H9 (cell line): ENCODE data around the gene CCDC187. TPM values are rescaled to one million over a fixed set of nuclear protein-coding genes. Genes with fewer than 3 reads are reported as not detected.

Experiments used
- DNase-seq: peaks from one replicate; pipeline ENCODE4 v3.0.0-alpha.2; 2017
- H2AFZ ChIP-seq: one replicate; pipeline ENCODE4 v1.6.1; 2013; ENCODE audit warnings: mild to moderate bottlenecking, low read length, control low read depth, moderate library complexity
- H2AK5ac ChIP-seq: 2 replicates; pipeline ENCODE4 v1.6.1; 2013; ENCODE audit warnings: low read length, control low read depth, mixed read lengths; ENCODE audit not compliant: insufficient read length
- H2BK120ac ChIP-seq: one replicate; pipeline ENCODE4 v1.6.1; 2013; ENCODE audit warnings: low read depth, mild to moderate bottlenecking, low read length, control low read depth, inconsistent platforms; ENCODE audit not compliant: poor library complexity, severe bottlenecking
- H2BK12ac ChIP-seq: 2 replicates; pipeline ENCODE4 v1.6.1; 2013; ENCODE audit warnings: low read length, control low read depth, mixed read lengths, low read depth; ENCODE audit not compliant: insufficient read length
- H2BK15ac ChIP-seq: 2 replicates; pipeline ENCODE4 v1.6.1; 2013; ENCODE audit warnings: low read depth, low read length, control low read depth
- H2BK20ac ChIP-seq: one replicate; pipeline ENCODE4 v1.6.1; 2013; ENCODE audit warnings: low read depth, mild to moderate bottlenecking, low read length, control low read depth, inconsistent platforms; ENCODE audit not compliant: poor library complexity, severe bottlenecking
- H2BK5ac ChIP-seq: 2 replicates; pipeline ENCODE4 v1.6.1; 2013; ENCODE audit warnings: low read length, control low read depth, mixed read lengths; ENCODE audit not compliant: insufficient read length
- H3K14ac ChIP-seq: 2 replicates; pipeline ENCODE4 v1.6.1; 2013; ENCODE audit warnings: low read length, control low read depth; ENCODE audit not compliant: insufficient read depth
- H3K18ac ChIP-seq: 2 replicates; pipeline ENCODE4 v1.6.1; 2013; ENCODE audit warnings: low read depth, mild to moderate bottlenecking, mixed read lengths, low read length, control low read depth; ENCODE audit not compliant: insufficient read length
- H3K23ac ChIP-seq: 2 replicates; pipeline ENCODE4 v1.6.1; 2013; ENCODE audit warnings: low read length, control low read depth, mixed read lengths, low read depth; ENCODE audit not compliant: insufficient read length
- H3K23me2 ChIP-seq: 2 replicates; pipeline ENCODE4 v1.6.1; 2013; ENCODE audit warnings: low read depth, mild to moderate bottlenecking, mixed read lengths, low read length, control low read depth; ENCODE audit not compliant: insufficient read length, poor library complexity, severe bottlenecking
- H3K27ac ChIP-seq: 2 replicates; pipeline ENCODE4 v1.5.1; 2013; ENCODE audit warnings: low read length, control low read depth, mixed read lengths, low read depth; ENCODE audit not compliant: insufficient read length
- H3K27me3 ChIP-seq: 2 replicates; pipeline ENCODE4 v1.6.1; 2013; ENCODE audit warnings: low read length, control low read depth, inconsistent platforms; ENCODE audit not compliant: insufficient read depth
- H3K4ac ChIP-seq: 2 replicates; pipeline ENCODE4 v1.6.1; 2013; ENCODE audit warnings: low read depth, mild to moderate bottlenecking, control low read depth, inconsistent platforms, low read length, moderate library complexity
- H3K4me1 ChIP-seq: 2 replicates; pipeline ENCODE4 v1.6.1; 2013; ENCODE audit warnings: low read length, control low read depth, inconsistent platforms; ENCODE audit not compliant: insufficient read depth
- H3K4me2 ChIP-seq: 2 replicates; pipeline ENCODE4 v1.6.1; 2013; ENCODE audit warnings: low read length, control low read depth, mixed read lengths; ENCODE audit not compliant: insufficient read length, insufficient read depth
- H3K56ac ChIP-seq: 2 replicates; pipeline ENCODE4 v1.6.1; 2013; ENCODE audit warnings: low read depth, mild to moderate bottlenecking, mixed read lengths, low read length, control low read depth; ENCODE audit not compliant: insufficient read length
- H3K79me1 ChIP-seq: 2 replicates; pipeline ENCODE4 v1.6.1; 2013; ENCODE audit warnings: low read depth, mild to moderate bottlenecking, moderate library complexity, low read length, control low read depth, inconsistent platforms; ENCODE audit not compliant: insufficient read depth, poor library complexity, severe bottlenecking
- H3K79me2 ChIP-seq: 2 replicates; pipeline ENCODE4 v1.6.1; 2013; ENCODE audit warnings: low read length, control low read depth, inconsistent platforms; ENCODE audit not compliant: insufficient read depth
- H3K9ac ChIP-seq: 2 replicates; pipeline ENCODE4 v1.6.1; 2013; ENCODE audit warnings: low read length, control low read depth, mixed read lengths; ENCODE audit not compliant: insufficient read length; ENCODE audit errors: extremely low read depth
- H3K9me3 ChIP-seq: one replicate; pipeline ENCODE4 v1.6.1; 2013; ENCODE audit warnings: low read depth, low read length, inconsistent platforms; ENCODE audit not compliant: control insufficient read depth
- H3T11ph ChIP-seq: one replicate; pipeline ENCODE4 v1.6.1; 2013; ENCODE audit warnings: mild to moderate bottlenecking, low read length, control low read depth, inconsistent platforms
- H4K20me1 ChIP-seq: one replicate; pipeline ENCODE4 v1.6.1; 2013; ENCODE audit not compliant: control insufficient read depth, insufficient read length, insufficient read depth
- H4K5ac ChIP-seq: 2 replicates; pipeline ENCODE4 v1.6.1; 2013; ENCODE audit warnings: low read depth, mild to moderate bottlenecking, mixed read lengths, low read length, control low read depth; ENCODE audit not compliant: insufficient read length
- H4K8ac ChIP-seq: replicated peaks from 2 replicates; pipeline ENCODE4 v1.6.1; 2013; ENCODE audit warnings: low read length, control low read depth, mixed read lengths, low read depth; ENCODE audit not compliant: insufficient read length
- H4K91ac ChIP-seq: 2 replicates; pipeline ENCODE4 v1.6.1; 2013; ENCODE audit warnings: low read depth, mild to moderate bottlenecking, moderate library complexity, mixed read lengths, low read length, control low read depth; ENCODE audit not compliant: insufficient read length
- H3K27ac Mint-ChIP-seq, 3 experiments: 2 replicates in 2 of 3; 3 replicates in 1 of 3; pipeline ENCODE4 v1.8.0; 2020 to 2021; ENCODE audit warnings: mixed read lengths in 3 of 3, mild to moderate bottlenecking in 1 of 3, moderate library complexity in 1 of 3
- H3K27me3 Mint-ChIP-seq: 2 replicates; pipeline ENCODE4 v1.8.0; 2021; ENCODE audit warnings: low read depth, mild to moderate bottlenecking, moderate library complexity, mixed read lengths
- H3K36me3 Mint-ChIP-seq, 3 experiments: 2 replicates in 2 of 3; 3 replicates in 1 of 3; pipeline ENCODE4 v1.8.0; 2020 to 2021; ENCODE audit warnings: low read depth in 3 of 3, mixed read lengths in 3 of 3; ENCODE audit not compliant: insufficient read depth in 1 of 3
- H3K4me1 Mint-ChIP-seq, 2 experiments: 2 replicates each; pipeline ENCODE4 v1.8.0; 2020; ENCODE audit warnings: mixed read lengths in 2 of 2
- H3K4me3 Mint-ChIP-seq, 2 experiments: 2 replicates in 1 of 2; 3 replicates in 1 of 2; pipeline ENCODE4 v1.8.0; 2020 to 2021; ENCODE audit warnings: mild to moderate bottlenecking in 2 of 2, mixed read lengths in 2 of 2, moderate library complexity in 1 of 2
- H3K9me3 Mint-ChIP-seq, 2 experiments: 2 replicates in 1 of 2; 3 replicates in 1 of 2; pipeline ENCODE4 v1.8.0; 2020; ENCODE audit warnings: mild to moderate bottlenecking in 2 of 2, mixed read lengths in 2 of 2, moderate library complexity in 1 of 2
- CTCF ChIP-seq: fragments of 200-600 bp; sonication (generic); conservative IDR thresholded peaks from 3 replicates; pipeline ENCODE4 v1.8.0; 2021; ENCODE audit warnings: antibody characterized with exemption, mild to moderate bottlenecking
- WGBS: extraction: QIAGEN DNeasy Blood & Tissue Kit; methylation state at CpG from one replicate; pipeline ENCODE4 v1.1.7; 2013; ENCODE audit warnings: missing lambda C conversion rate, low lambda C conversion rate, mixed read lengths; ENCODE audit not compliant: insufficient read length; ENCODE audit errors: extremely low coverage; 5-methylcytosine and 5-hydroxymethylcytosine counted together
- total RNA-seq: library from RNA; stranded (reverse); gene quantifications from 2 replicates; pipeline ENCODE4 v1.2.1, GENCODE V29; 2021

The CCDC187 gene
- total RNA-seq, 1 experiment from 2014 or later, result 0.07 TPM

DNA sequence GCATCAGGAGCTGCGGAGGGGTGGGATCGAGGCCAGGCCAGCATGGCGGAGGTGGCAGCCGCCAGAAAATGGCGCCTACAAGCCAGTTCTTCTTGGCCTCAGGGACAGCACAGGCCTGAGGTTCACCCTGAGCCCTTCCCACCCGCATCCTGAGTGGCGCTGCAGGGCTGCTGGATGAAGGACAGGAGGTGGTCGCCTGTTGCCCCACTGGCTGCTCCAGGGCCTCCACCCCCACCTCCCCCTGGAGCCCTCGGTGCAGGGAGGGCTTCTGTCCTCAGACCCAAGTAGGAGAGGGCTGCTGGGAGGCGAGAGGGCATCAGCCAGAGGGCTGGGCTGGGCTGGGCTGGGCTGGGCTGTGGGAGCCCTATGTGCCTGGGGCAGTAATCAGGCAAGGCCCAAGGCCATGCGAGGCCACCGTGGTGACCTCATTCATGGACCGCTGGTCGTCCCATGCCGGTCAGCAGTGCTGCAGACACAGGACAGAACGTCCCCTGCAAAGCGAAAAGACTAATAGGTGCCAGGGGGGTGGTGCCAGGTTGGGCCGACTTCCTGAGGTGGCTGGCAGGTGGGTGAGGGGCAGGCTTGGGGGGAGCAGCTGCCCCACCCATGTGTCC is 37.3 kb upstream of the CCDC187 start:
- no peak overlapping the region for H3K4me2 ChIP-seq
- no peaks in the 10 kb centered on the region for H3K4me1 ChIP-seq
- peaks cover 6 to 23% of the 10 kb centered on the region in 2 experiments; a peak in 3 of 4 replicates for H3K4me1 Mint-ChIP-seq
- H3K9me3 ChIP-seq, result no peaks in the 10 kb centered on the region
- no peaks in the 10 kb centered on the region; the same call in 1 of the 2 replicates for H3K27me3 Mint-ChIP-seq
- H3K14ac ChIP-seq, result no peak overlapping the region
- H3K9ac ChIP-seq, result no peak overlapping the region
- no peak for TF ChIP-seq CTCF
- H3K79me2 ChIP-seq, result no peaks in the 10 kb centered on the region
- no peak overlapping the region for H4K8ac ChIP-seq
- no peak overlapping the region for H3K23ac ChIP-seq
- no peak overlapping the region for H3K18ac ChIP-seq
- no peak overlapping the region for H3K27ac ChIP-seq
- H2BK120ac ChIP-seq, result no peak overlapping the region
- no peak overlapping the region for H3K4me3 Mint-ChIP-seq
- no peak overlapping the region for H2AK5ac ChIP-seq
- no peak overlapping the region for H2AFZ ChIP-seq
- H3K9me3 Mint-ChIP-seq, result no peaks in the 10 kb centered on the region
- H3K36me3 Mint-ChIP-seq, result no peaks in the 10 kb centered on the region; a peak in 1 of 7 replicates
- no peaks in the 10 kb centered on the region for H4K20me1 ChIP-seq
- no peaks in the 10 kb centered on the region for H3K79me1 ChIP-seq
- no peak overlapping the region for H3K4ac ChIP-seq
- no peak overlapping the region for H3K27ac Mint-ChIP-seq
- DNase-seq, result no peak
- H4K91ac ChIP-seq, result no peak overlapping the region
- H3K27me3 ChIP-seq, result no peaks in the 10 kb centered on the region
- no peak overlapping the region for H2BK5ac ChIP-seq
- no peak overlapping the region for H3K56ac ChIP-seq
- no CpG with 5 or more reads among the region's 18 CpGs for WGBS
- H3K23me2 ChIP-seq, result no peaks in the 10 kb centered on the region
- no peak overlapping the region for H2BK20ac ChIP-seq
- H2BK15ac ChIP-seq, result no peak overlapping the region
- H3T11ph ChIP-seq, result no peak overlapping the region
- H4K5ac ChIP-seq, result no peak overlapping the region
- no peak overlapping the region for H2BK12ac ChIP-seq
